GM12892 (cell line): Measurements from ENCODE around the gene CNOT11.
A peak's percentile ranks its signal among the peaks of the same experiment; 100 is the strongest.

Source experiments
- DNase-seq: peaks from one replicate; pipeline ENCODE4 v3.0.0; 2011; ENCODE audit not compliant: insufficient read length
- FAIRE-seq: peaks from 2 replicates; lab custom pipeline; 2011; peaks lifted over from hg19 to GRCh38; lab: Jason Lieb, UNC
- POLR2A ChIP-seq: IDR thresholded peaks from 2 replicates; pipeline ENCODE4 v1.6.1; 2011; ENCODE audit warnings: low read depth, low read length, control low read depth
- POLR2AphosphoS5 ChIP-seq: IDR thresholded peaks from 2 replicates; pipeline ENCODE4 v1.6.1; 2011; ENCODE audit warnings: low read depth, low read length, control low read depth
- TAF1 ChIP-seq: IDR thresholded peaks from 2 replicates; pipeline ENCODE4 v1.6.1; 2011; ENCODE audit warnings: low read depth, mild to moderate bottlenecking, control low read depth, low read length, borderline replicate concordance

Gene CNOT11

DNA sequence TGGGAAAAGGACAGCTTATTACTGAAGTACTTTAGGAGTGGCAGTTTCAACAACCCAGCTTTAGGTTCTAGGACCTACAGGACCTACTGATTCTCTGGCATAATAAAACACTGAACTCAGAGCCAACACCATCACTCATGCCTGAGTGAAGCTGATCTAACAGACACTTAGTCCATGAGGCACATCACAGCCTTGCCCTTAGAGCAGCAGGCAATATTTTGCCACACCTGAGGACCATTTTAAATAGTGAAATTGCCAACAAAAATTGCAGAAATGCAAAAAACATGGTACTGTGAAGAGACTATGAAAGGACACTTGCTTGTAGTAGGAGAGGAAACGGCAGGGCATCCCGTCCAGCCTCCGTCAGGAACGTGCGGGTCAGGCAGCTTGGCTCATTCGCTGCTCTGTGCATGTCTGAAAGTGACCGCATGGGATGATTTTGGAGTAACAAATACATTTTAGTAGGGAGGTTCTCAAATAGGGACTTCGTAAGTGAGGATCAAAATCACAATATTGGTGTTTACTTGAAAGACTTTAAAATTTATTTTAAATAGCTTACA lies 18.1 kb downstream of the CNOT11 start:
- no peak for FAIRE-seq
- TF ChIP-seq POLR2A (no peak), TAF1 (no peak), POLR2AphosphoS5 (no peak; the same call in 1 of the 2 replicates)
- no peak for DNase-seq

DNA sequence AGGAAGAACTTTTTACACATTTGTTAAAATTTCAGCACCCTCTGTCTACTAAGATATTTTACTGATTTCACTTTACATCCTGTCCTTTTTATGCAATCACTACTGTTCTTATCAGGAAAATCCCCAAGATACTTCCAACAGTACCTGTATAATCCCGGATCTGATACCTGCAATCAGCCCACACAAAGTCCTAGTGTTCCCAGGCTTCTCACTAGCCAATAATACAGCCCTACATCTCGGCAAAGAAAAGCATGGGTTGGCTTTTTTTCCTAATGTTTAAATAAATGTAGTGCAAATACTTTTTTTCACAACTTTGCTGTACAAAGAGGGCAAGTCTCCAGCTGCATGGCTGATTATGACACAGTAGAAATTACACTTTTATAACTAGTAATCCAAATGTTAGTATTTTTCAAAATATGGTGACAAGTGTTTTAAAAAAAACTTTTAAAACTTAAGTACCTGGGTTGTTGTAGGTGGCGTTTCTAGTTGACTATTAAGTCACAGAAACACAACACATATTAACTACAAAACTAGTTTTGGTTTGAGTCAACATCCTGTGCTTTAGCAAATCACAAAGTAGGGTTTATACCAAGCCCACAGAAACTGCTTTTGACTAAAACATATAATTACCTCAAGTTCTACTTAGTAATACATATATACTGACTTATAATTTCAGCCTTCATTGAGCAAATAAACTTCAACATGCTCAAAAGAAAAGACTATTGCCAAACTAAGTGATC lies 19.5 kb downstream of the CNOT11 start:
- peak; percentile 27 for FAIRE-seq
- TF ChIP-seq POLR2A (no peak), TAF1 (no peak), POLR2AphosphoS5 (no peak)
- DNase-seq = peak; percentile 33

GRCh38 chr2:101273056-101273455 lies 20.4 kb downstream of the CNOT11 start:
- FAIRE-seq = no peak

GRCh38 chr2:101274142-101274541 lies 21.5 kb downstream of the CNOT11 start:
- FAIRE-seq = no peak
- no peak for DNase-seq
- no peak for TF ChIP-seq TAF1
- TF ChIP-seq POLR2AphosphoS5 = no peak
- no peak for TF ChIP-seq POLR2A

More at GRCh38 chr2:101273056-101273455, 20.4 kb downstream of the CNOT11 start:
- TF ChIP-seq POLR2A = no peak
- no peak for TF ChIP-seq TAF1
- no peak for TF ChIP-seq POLR2AphosphoS5
- DNase-seq = no peak

GRCh38 chr2:101277111-101277510 lies 24.4 kb downstream of the CNOT11 start:
- FAIRE-seq (no peak), DNase-seq (no peak)
- TF ChIP-seq POLR2AphosphoS5 (no peak), POLR2A (no peak), TAF1 (no peak)

DNA sequence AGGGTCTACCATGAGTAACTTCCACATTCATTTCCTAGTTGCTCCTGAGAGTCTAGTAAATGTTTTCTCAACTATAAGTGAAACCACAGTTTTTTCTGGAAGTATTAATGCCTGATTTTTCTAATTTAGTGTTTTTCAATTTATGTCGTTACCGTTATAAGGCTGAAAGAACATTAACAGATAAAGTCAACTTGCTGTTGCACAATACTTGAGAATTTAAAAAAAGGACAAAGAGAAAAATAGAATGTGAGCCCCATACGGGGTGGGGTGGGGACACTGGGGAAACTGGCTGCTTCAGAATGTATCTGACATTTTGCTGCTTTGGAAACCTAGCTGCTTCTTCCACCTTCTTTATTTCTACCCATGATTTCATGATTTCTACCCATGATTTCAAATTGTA lies 26.2 kb downstream of the CNOT11 start:
- DNase-seq = no peak
- TF ChIP-seq TAF1 = no peak
- no peak for TF ChIP-seq POLR2AphosphoS5
- no peak for FAIRE-seq

- DNase-seq = no peak
- TF ChIP-seq TAF1 (no peak), POLR2A (no peak), POLR2AphosphoS5 (no peak)
- no peak for FAIRE-seq
Measured at GRCh38 chr2:101281482-101281881, 28.8 kb downstream of the CNOT11 start.

DNA sequence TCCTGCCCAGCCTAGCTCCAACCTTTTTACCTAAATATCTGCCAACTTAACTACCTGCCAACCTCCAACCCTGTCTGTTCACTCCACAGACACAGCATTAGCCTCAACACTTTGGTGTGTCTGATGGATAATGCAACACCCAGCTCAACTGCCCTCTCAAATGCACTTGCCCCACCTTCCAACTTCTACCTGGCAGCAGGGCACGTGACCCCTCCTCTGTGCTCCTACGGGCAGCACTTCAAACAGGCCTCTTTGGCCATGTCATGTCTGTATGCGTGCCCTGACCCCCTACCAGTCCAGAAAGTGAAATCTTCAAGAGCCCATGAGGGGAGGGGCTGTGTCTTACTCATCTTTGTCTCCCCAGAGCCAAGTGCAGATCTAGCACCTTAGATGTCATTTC lies 30.3 kb downstream of the CNOT11 start:
- FAIRE-seq (no peak), DNase-seq (no peak)
- no peak for TF ChIP-seq POLR2AphosphoS5
- no peak for TF ChIP-seq POLR2A
- TF ChIP-seq TAF1 = no peak

DNA sequence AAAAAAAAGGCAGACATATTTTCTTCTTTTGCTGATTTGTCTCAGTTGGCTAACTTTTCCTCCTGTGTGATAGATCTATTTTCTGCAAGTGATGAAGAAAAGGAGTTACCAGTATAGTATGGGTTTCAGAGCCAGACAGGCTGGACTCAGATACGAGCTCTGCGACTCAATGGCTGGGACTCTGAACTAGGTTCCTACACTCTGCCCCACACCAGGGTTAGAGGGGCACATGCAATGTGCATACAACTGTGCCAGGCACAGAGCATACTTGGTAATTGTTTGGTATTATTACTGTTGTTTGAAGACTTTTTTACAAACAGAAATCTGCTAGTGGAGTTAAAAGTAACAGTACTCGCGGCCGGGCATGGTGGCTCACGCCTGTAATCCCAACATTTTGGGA lies 34.0 kb downstream of the CNOT11 start:
- no peak for FAIRE-seq
- DNase-seq = no peak
- TF ChIP-seq POLR2AphosphoS5 (no peak), POLR2A (no peak), TAF1 (no peak)

GRCh38 chr2:101287303-101287702 lies 34.6 kb downstream of the CNOT11 start:
- TF ChIP-seq POLR2AphosphoS5 = no peak
- no peak for TF ChIP-seq POLR2A
- no peak for TF ChIP-seq TAF1
- DNase-seq (no peak), FAIRE-seq (no peak)

GRCh38 chr2:101290711-101291110 lies 38.0 kb downstream of the CNOT11 start:
- TF ChIP-seq TAF1 = no peak
- no peak for TF ChIP-seq POLR2AphosphoS5
- DNase-seq (no peak), FAIRE-seq (no peak)

- FAIRE-seq (no peak), DNase-seq (no peak)
- TF ChIP-seq TAF1 (no peak), POLR2A (no peak), POLR2AphosphoS5 (no peak)
Measured at GRCh38 chr2:101291973-101292372, 39.3 kb downstream of the CNOT11 start.
